Measurements from ENCODE around the gene MYB. TPM values are rescaled to one million over a fixed set of nuclear protein-coding genes. Genes with fewer than 3 reads are reported as not detected.
A peak's percentile ranks its signal among the peaks of the same experiment; 100 is the strongest.

MYB gene
- total RNA-seq, 1 experiment from 2014 or later, result 0.12 TPM

- no peak for DNase-seq (ENCODE audit: low read depth)
Measured at GRCh38 chr6:135250751-135251497, 69.8 kb downstream of the MYB start.

- DNase-seq (ENCODE audit: low read depth), result no peak
Measured at GRCh38 chr6:135251498-135252441, 70.7 kb downstream of the MYB start.

GRCh38 chr6:135254471-135254870 lies 73.4 kb downstream of the MYB start:
- DNase-seq (ENCODE audit: low read depth), result no peak

GRCh38 chr6:135256866-135257265 lies 75.8 kb downstream of the MYB start:
- DNase-seq (ENCODE audit: low read depth), result no peak

GRCh38 chr6:135257631-135258405 lies 76.7 kb downstream of the MYB start:
- peak; percentile 9 for DNase-seq (ENCODE audit: low read depth)

- no peak for DNase-seq (ENCODE audit: low read depth)
Measured at GRCh38 chr6:135258970-135259369, 77.9 kb downstream of the MYB start.

- no peak for DNase-seq (ENCODE audit: low read depth)
Measured at GRCh38 chr6:135260612-135261011, 79.5 kb downstream of the MYB start.

- no peak for DNase-seq (ENCODE audit: low read depth)
Measured at GRCh38 chr6:135261872-135262725, 81.0 kb downstream of the MYB start.

GRCh38 chr6:135265278-135265677 lies 84.2 kb downstream of the MYB start:
- no peak for DNase-seq (ENCODE audit: low read depth)

- DNase-seq (ENCODE audit: low read depth), result no peak
Measured at GRCh38 chr6:135266675-135267074, 85.6 kb downstream of the MYB start.

- no peak for DNase-seq (ENCODE audit: low read depth)
Measured at GRCh38 chr6:135267085-135267484, 86.0 kb downstream of the MYB start.

- DNase-seq (ENCODE audit: low read depth), result no peak
Measured at GRCh38 chr6:135268263-135268662, 87.2 kb downstream of the MYB start.

GRCh38 chr6:135268740-135269139 lies 87.6 kb downstream of the MYB start:
- no peak for DNase-seq (ENCODE audit: low read depth)

Other genes starting within 250 kb of the MYB start
- 0.12 TPM in 1 of 2 replicates, not detected in the other for gene ALDH8A1, start 231.2 kb upstream of the MYB start, total RNA-seq (2014; rRNA removed; shearing (Covaris generic))
- 126 and 157 TPM in 2 replicates for gene HBS1L, start 126.5 kb upstream of the MYB start, total RNA-seq (2014; rRNA removed; shearing (Covaris generic))

All from RPMI7951 (cell line).